ENCODE data around the gene ESPN.
"Not testable (repeated sequence)": the region's sequence is repeated elsewhere in the genome, so short reads cannot be mapped to it uniquely, and the experiment has no call there.

Gene ESPN

GRCh38 chr1:6486433-6487011 lies 61.9 kb downstream of the ESPN start:
- DNase-seq, result peak; percentile 57 to 63

GRCh38 chr1:6487804-6488484 lies 63.4 kb downstream of the ESPN start:
- DNase-seq, result no peak

GRCh38 chr1:6488602-6489382 lies 64.2 kb downstream of the ESPN start:
- no peak for DNase-seq

- DNase-seq, result no peak
These were observed 64.8 kb downstream of the ESPN start for GRCh38 chr1:6489383-6489765.

- peak; percentile 8 to 44 for DNase-seq
These were observed 65.2 kb downstream of the ESPN start for GRCh38 chr1:6489799-6490180.

- DNase-seq, result no peak
These were observed 65.9 kb downstream of the ESPN start for GRCh38 chr1:6490181-6491080.

- no peak for DNase-seq
These were observed 66.5 kb downstream of the ESPN start for GRCh38 chr1:6491081-6491449.

GRCh38 chr1:6491480-6491962 lies 66.9 kb downstream of the ESPN start, which contains the start of gene PLEKHG5:
TSS of gene PLEKHG5 (minus strand) at chr1:6491667. CDS start at chr1:6477571, 14,096 bp downstream.
- no peak for DNase-seq

- DNase-seq, result no peak
These were observed 67.4 kb downstream of the ESPN start for GRCh38 chr1:6491966-6492365.

GRCh38 chr1:6493834-6494223 lies 69.3 kb downstream of the ESPN start:
- DNase-seq, result not testable (repeated sequence)

- DNase-seq, result no peak
These were observed 70.1 kb downstream of the ESPN start for GRCh38 chr1:6494627-6495026.

- DNase-seq, result no peak
These were observed 70.5 kb downstream of the ESPN start for GRCh38 chr1:6495041-6495441.

GRCh38 chr1:6495540-6496364 lies 71.2 kb downstream of the ESPN start:
- no peak for DNase-seq

GRCh38 chr1:6496365-6496721 lies 71.8 kb downstream of the ESPN start:
- DNase-seq, result no peak

- DNase-seq, result no peak
These were observed 72.3 kb downstream of the ESPN start for GRCh38 chr1:6496890-6497214.

- no peak for DNase-seq
These were observed 72.8 kb downstream of the ESPN start for GRCh38 chr1:6497215-6497866.

GRCh38 chr1:6497867-6498575 lies 73.4 kb downstream of the ESPN start:
- DNase-seq, result no peak

- no peak for DNase-seq
These were observed 74.1 kb downstream of the ESPN start for GRCh38 chr1:6498576-6499111.

- DNase-seq, result no peak
These were observed 74.7 kb downstream of the ESPN start for GRCh38 chr1:6499296-6499695.

GRCh38 chr1:6500544-6501278 lies 76.1 kb downstream of the ESPN start:
- DNase-seq, result no peak
